RWPE1 (cell line): Measurements from ENCODE around the gene GTPBP2.
A peak's percentile ranks its signal among the peaks of the same experiment; 100 is the strongest.

Experiments
- CTCF ChIA-PET: fragments of 350-600 bp; sonication (Branson Sonifier 250); formaldehyde crosslinking; extraction: SDS; loops from one replicate; lab custom pipeline; 2021; lab: Yijun Ruan, JAX
- POLR2A ChIA-PET: fragments of 400-600 bp; formaldehyde crosslinking; extraction: SDS; loops from one replicate; lab custom pipeline; 2020; ENCODE audit warnings: antibody characterized with exemption; ENCODE audit not compliant: low non-redundant PET; lab: Yijun Ruan, JAX
- DNase-seq: peaks from one replicate; pipeline ENCODE4 v3.0.0; 2012; ENCODE audit warnings: low spot score
- H3K27ac ChIP-seq: fragments of 450-650 bp; 2 replicates; pipeline ENCODE4 v1.5.1; 2017
- TF ChIP-seq, protein P1 (sequence below): fragments of 450-650 bp; conservative IDR thresholded peaks from 2 replicates; pipeline ENCODE4 v1.5.1; 2017; ENCODE audit warnings: low read depth, mild to moderate bottlenecking

Gene GTPBP2

DNA sequence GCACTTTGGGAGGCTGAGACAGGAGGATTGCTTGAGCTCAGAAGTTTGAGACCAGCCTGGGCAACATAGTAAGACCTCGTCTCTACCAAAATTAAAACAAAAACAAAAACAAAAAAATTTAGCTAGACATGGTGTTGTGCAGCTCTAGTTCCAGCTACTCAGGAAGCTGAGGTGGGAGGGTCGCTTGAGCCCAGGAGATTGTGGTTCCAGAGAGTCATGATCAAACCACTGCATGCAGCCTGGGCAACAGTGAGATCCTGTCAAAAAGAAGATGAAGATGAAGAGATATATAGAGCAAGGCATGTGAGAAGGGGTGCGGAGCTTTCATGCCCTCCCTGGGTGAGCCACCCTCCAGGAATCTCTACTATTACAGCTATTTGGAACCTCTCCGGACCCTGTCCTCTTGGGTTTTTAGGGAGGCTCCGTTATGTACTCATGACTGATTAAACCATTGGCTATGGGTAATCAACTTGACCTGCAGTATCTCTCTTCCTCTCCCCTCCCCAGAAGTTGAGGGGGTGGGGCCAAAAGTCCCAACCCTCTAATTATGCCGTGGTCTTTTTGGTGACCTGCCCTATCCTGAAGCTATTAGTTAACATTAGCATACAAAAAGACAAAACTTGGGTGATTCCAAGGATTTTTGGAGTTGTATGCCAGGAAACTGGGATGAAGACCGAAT, 44.0 kb downstream of the GTPBP2 start:
- no peak for DNase-seq
- CTCF ChIA-PET = interaction anchor here (0.6 kb wide), 1 partner anchor 79 kb away, joined by 3 read pairs; no protein-coding TSS in a partner anchor
- POLR2A ChIA-PET = no interaction called here

DNA sequence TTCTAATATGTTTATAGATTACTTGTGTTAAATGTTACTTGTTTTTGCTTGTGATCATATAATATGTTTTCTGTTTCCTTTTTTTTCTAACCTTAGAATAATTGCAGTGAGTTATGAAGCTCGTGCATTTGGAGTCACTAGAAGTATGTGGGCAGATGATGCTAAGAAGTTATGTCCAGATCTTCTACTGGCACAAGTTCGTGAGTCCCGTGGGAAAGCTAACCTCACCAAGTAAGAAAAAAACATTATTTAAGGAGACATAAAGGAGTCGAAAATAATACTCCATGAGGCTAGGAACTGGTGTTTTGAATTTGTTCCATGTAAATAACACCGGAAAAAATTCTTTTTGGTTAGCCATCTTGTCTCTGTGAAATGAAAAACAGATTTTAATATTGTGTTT, 46.2 kb downstream of the GTPBP2 start:
- DNase-seq = no peak
- ChIA-PET CTCF (no interaction called here), POLR2A (no interaction called here)
- TF ChIP-seq, protein P1, sequence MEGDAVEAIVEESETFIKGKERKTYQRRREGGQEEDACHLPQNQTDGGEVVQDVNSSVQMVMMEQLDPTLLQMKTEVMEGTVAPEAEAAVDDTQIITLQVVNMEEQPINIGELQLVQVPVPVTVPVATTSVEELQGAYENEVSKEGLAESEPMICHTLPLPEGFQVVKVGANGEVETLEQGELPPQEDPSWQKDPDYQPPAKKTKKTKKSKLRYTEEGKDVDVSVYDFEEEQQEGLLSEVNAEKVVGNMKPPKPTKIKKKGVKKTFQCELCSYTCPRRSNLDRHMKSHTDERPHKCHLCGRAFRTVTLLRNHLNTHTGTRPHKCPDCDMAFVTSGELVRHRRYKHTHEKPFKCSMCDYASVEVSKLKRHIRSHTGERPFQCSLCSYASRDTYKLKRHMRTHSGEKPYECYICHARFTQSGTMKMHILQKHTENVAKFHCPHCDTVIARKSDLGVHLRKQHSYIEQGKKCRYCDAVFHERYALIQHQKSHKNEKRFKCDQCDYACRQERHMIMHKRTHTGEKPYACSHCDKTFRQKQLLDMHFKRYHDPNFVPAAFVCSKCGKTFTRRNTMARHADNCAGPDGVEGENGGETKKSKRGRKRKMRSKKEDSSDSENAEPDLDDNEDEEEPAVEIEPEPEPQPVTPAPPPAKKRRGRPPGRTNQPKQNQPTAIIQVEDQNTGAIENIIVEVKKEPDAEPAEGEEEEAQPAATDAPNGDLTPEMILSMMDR = no peak
- H3K27ac ChIP-seq = no peak overlapping the region

More for the DNA sequence above, 44.0 kb downstream of the GTPBP2 start:
- TF ChIP-seq, protein P1 = no peak
- H3K27ac ChIP-seq = no peak overlapping the region

DNA sequence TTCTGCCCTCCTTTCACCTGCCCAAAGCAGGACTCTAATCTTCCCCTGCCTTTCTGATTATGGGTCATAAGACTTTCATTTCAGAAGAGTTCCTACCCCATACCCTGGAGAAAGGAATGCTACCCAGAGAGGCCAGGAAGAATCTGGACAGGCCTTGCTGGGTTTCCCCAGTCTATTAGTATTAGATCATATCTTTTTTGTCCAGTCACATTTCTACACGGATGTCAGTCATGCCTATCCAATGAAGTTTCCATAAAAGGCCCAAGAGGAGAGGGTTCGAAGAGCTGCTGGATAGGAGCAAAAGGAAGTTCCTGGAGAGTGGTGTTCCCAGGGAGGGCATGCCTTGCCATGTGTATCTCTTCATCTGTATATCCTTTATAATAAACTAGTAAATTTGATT, 49.9 kb downstream of the GTPBP2 start:
- DNase-seq = no peak
- H3K27ac ChIP-seq = no peak overlapping the region
- POLR2A ChIA-PET = no interaction called here
- CTCF ChIA-PET = interaction anchor here (0.6 kb wide), 1 partner anchor 245 kb away, joined by 4 read pairs; no protein-coding TSS in a partner anchor
- TF ChIP-seq, protein P1 = no peak

DNA sequence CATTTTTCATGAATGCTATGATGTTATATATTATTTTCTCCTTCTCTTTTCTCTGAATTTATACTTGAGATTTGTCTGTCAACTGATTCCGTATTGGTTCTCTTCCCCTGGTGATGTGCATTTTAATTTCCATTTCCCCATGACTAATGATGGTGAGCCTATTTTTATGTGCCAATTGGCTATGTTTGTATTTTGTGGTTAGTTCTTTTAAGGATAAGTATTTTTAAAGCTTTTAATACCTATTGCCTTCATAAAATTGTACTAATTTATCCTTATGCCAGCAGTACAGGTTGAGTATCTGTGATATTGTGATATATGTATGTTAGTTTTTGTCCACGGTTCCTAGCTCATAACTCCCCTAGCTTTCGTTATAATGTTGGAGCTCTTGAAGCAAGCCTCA, 50.3 kb downstream of the GTPBP2 start:
- no peak overlapping the region for H3K27ac ChIP-seq
- DNase-seq = no peak
- CTCF ChIA-PET = interaction anchor here (0.6 kb wide), 1 partner anchor 244 kb away, joined by 4 read pairs; no protein-coding TSS in a partner anchor
- TF ChIP-seq, protein P1 = no peak
- POLR2A ChIA-PET = no interaction called here

DNA sequence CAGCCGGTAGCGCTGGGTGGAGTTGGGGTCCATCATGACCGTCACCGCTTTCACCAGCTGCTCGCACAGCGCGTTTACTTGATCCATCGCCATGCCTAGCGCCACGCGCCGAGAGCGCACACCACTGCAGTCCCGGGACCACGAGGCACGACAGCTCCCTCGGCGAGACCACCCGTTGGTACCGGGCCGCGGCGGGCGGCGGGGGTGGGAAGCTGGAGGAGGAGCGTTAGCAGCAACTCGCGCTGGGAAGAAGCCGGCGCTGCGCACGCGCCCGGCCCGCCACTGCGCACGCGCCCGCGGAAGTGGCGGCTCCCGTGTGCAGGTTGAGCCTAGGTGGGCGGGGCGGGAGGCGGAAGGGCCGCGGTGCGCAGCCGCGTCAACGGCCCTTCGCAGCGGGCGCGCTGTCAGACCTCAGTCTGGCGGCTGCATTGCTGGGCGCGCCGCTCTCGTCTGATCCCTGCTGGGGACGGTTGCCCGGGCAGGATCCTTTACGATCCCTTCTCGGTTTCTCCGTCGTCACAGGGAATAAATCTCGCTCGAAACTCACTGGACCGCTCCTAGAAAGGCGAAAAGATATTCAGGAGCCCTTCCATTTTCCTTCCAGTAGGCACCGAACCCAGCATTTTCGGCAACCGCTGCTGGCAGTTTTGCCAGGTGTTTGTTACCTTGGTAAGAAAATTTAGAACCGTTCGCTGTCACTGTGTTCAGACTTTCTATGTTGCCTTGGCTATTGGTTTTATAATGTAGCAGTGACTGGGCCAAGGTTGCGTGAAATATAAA, 53.1 kb downstream of the GTPBP2 start, which contains the start of the genes POLH and XPO5:
Gene POLH (plus strand): TSS at position 414 of the 780 bp plus-strand sequence. CDS start 6,135 bp downstream, outside the sequence.
Gene XPO5 (minus strand): TSS at position 267 of the 780 bp plus-strand sequence. CDS start 174 bp downstream, at position 93.
- peak; percentile 96 for DNase-seq
- CTCF ChIA-PET = interaction anchor here (0.6 to 0.7 kb wide), 2 partner anchors 17 to 26 kb away, joined by 3 to 5 read pairs; no protein-coding TSS in a partner anchor
- TF ChIP-seq, protein P1 = peak; percentile 31
- H3K27ac ChIP-seq = peak within 1 kb of the TSS; percentile 94
- POLR2A ChIA-PET = no interaction called here

DNA sequence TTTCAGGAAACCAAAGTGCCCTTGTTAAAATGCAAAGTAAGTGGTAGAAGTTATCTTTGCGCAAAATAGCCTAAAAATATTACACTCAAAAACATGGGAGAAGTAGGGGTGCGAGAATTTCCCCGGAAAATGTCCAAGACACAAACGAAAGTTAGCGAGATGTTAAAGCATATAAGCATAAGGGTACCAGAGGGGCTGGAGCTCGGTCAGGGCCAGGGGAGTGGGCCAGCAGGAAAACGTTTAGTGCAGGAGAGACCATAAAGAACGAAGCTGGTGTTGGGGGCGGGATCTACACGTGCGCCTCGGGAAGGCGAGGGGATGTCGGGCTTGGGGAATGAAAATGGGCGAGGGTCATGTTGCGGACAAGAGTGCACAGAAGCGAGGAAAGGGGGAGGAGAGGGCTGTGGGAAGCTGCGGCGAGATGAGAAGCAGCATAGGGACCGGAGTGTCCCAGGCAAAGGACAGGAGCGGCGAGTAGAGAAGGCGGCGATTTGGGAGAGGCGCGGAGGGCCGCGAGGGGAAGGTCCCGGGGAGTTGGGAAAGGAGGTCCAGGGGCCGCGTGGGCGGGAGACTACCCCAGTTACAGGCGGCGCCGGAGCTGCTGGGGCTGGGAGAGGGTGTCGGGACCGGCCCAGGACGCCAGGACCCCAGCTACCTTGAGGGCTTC, 53.8 kb downstream of the GTPBP2 start:
- DNase-seq = peak; percentile 44
- ChIA-PET CTCF (interaction anchor here (0.6 to 0.7 kb wide), 2 partner anchors 17 to 26 kb away, joined by 3 to 5 read pairs; no protein-coding TSS in a partner anchor), POLR2A (no interaction called here)
- peak overlapping the region; percentile 94 for H3K27ac ChIP-seq
- TF ChIP-seq, protein P1 = no peak
